Measurements from ENCODE around the gene AK3. TPM values are rescaled to one million over a fixed set of nuclear protein-coding genes. Genes with fewer than 3 reads are reported as not detected.

The AK3 gene
- polyA plus RNA-seq, 3 donors: 3.7 to 14.5 (median 13.8) TPM

DNA sequence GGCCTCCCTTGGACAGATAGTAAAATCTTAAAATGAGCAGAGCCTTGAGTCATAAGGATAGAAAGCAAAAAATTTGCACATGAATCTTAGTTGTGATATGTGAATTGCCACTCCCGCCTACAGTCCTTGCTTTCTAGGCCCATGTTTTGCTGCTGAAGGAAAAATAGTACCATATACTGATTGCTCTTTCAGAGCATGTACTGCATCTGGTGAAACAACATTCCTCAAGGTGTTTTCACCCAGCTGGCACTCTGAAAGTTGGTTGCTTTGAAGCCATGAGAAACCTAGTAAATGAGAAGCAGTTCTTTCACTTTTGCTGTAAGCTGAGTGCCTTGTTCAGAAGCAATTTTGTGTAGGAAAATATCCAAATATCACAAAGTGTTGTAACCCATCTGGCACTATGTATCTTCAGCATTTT lies 51.3 kb downstream of the AK3 start:
- no peaks in the 10 kb centered on the region for H3K27me3 Mint-ChIP-seq (ENCODE audit: low read depth in 3 of 3)

DNA sequence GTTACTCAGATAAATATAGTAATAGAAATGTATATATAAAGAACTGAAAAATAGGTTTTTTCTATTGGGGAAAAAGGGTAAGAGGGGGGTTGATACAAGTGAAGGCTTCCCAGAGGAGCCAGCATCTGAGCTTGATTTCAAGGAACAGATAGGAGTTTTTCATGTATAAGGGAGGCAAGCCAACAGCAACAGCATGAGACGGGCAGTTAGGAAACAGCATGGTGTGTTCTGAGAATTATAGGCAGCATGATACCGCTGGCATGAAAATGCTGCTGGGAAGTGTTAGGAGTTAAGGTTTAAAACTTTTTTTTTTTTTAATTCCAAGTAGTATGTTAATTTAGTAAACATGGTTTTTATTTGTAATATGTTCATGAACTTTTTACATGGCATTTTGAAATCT lies 52.0 kb downstream of the AK3 start:
- no peak overlapping the region for H3K4me3 Mint-ChIP-seq
- Histone ChIP-seq H4K20me1 (ENCODE audit: insufficient read depth, low read length) (no peaks in the 10 kb centered on the region), H2AFZ (ENCODE audit: insufficient read depth, low read depth, low read length, poor library complexity, severe bottlenecking) (no peak overlapping the region), H3K9ac (ENCODE audit: insufficient read depth, low read length, poor library complexity, severe bottlenecking) (no peak overlapping the region), H3K4me1 (ENCODE audit: control insufficient read depth in 1 of 2, insufficient read depth in 2 of 2, low read length in 2 of 2) (no peaks in the 10 kb centered on the region), H3K27ac (ENCODE audit: low read depth in 1 of 2, low read length in 2 of 2) (no peak overlapping the region), H3K4me3 (replicated peaks in 1 of 3; ENCODE audit: low read depth in 2 of 3, low read length in 3 of 3) (no peak overlapping the region), H3K4me2 (replicated peaks; ENCODE audit: extremely low read depth, low read length, poor library complexity, severe bottlenecking) (no peak overlapping the region), H3K27me3 (ENCODE audit: control insufficient read depth in 2 of 2, insufficient read depth in 2 of 2, low read length in 2 of 2) (no peaks in the 10 kb centered on the region), H3K79me2 (ENCODE audit: insufficient read depth, low read length) (peaks cover 5% of the 10 kb centered on the region), H3K9me3 (replicated peaks in 1 of 2; ENCODE audit: control insufficient read depth in 1 of 2, insufficient read depth in 1 of 2, low read length in 2 of 2) (no peaks in the 10 kb centered on the region), H3K36me3 (replicated peaks in 1 of 2; ENCODE audit: control insufficient read depth in 1 of 2, insufficient read depth in 2 of 2, low read length in 2 of 2) (peaks cover 54 to 74% of the 10 kb centered on the region in 2 donors)
- no peaks in the 10 kb centered on the region for H3K4me1 Mint-ChIP-seq
- intact Hi-C loops (cut with micrococcal nuclease): no loop called here
- no peak for DNase-seq
- H3K9me3 Mint-ChIP-seq: no peaks in the 10 kb centered on the region
- H3K27me3 Mint-ChIP-seq (ENCODE audit: low read depth in 3 of 3): no peaks in the 10 kb centered on the region
- 71% methylated on average over 1 of the region's 2 CpGs for WGBS (ENCODE audit: insufficient coverage)
- H3K27ac Mint-ChIP-seq: peak overlapping the region in 2 of 7 donors; percentile 40 to 71
- peaks cover 49 to 64% of the 10 kb centered on the region in 2 donors for H3K36me3 Mint-ChIP-seq
- TF ChIP-seq, protein P1, sequence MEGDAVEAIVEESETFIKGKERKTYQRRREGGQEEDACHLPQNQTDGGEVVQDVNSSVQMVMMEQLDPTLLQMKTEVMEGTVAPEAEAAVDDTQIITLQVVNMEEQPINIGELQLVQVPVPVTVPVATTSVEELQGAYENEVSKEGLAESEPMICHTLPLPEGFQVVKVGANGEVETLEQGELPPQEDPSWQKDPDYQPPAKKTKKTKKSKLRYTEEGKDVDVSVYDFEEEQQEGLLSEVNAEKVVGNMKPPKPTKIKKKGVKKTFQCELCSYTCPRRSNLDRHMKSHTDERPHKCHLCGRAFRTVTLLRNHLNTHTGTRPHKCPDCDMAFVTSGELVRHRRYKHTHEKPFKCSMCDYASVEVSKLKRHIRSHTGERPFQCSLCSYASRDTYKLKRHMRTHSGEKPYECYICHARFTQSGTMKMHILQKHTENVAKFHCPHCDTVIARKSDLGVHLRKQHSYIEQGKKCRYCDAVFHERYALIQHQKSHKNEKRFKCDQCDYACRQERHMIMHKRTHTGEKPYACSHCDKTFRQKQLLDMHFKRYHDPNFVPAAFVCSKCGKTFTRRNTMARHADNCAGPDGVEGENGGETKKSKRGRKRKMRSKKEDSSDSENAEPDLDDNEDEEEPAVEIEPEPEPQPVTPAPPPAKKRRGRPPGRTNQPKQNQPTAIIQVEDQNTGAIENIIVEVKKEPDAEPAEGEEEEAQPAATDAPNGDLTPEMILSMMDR (IDR thresholded peaks at IDR 0.05): no peak

More for the DNA sequence above, 51.3 kb downstream of the AK3 start:
- TF ChIP-seq, protein P1 (IDR thresholded peaks at IDR 0.05): no peak
- H3K27ac ChIP-seq (ENCODE audit: low read depth in 1 of 2, low read length in 2 of 2): no peak overlapping the region
- H3K4me3 ChIP-seq (replicated peaks in 1 of 3; ENCODE audit: low read depth in 2 of 3, low read length in 3 of 3): no peak overlapping the region
- no peak overlapping the region for H3K4me3 Mint-ChIP-seq
- no peak overlapping the region for H2AFZ ChIP-seq (ENCODE audit: insufficient read depth, low read depth, low read length, poor library complexity, severe bottlenecking)
- no peaks in the 10 kb centered on the region for H3K9me3 ChIP-seq (replicated peaks in 1 of 2; ENCODE audit: control insufficient read depth in 1 of 2, insufficient read depth in 1 of 2, low read length in 2 of 2)
- no peaks in the 10 kb centered on the region for H3K27me3 ChIP-seq (ENCODE audit: control insufficient read depth in 2 of 2, insufficient read depth in 2 of 2, low read length in 2 of 2)
- H3K4me2 ChIP-seq (replicated peaks; ENCODE audit: extremely low read depth, low read length, poor library complexity, severe bottlenecking): no peak overlapping the region
- H3K27ac Mint-ChIP-seq: no peak overlapping the region
- 100% methylated on average over 1 of the region's 1 CpG for WGBS (ENCODE audit: insufficient coverage)
- no peak for DNase-seq
- H3K9ac ChIP-seq (ENCODE audit: insufficient read depth, low read length, poor library complexity, severe bottlenecking): no peak overlapping the region
- peaks cover 58 to 80% of the 10 kb centered on the region in 2 donors for H3K36me3 ChIP-seq (replicated peaks in 1 of 2; ENCODE audit: control insufficient read depth in 1 of 2, insufficient read depth in 2 of 2, low read length in 2 of 2)
- peaks cover 5% of the 10 kb centered on the region for H3K79me2 ChIP-seq (ENCODE audit: insufficient read depth, low read length)
- no peaks in the 10 kb centered on the region for H3K4me1 ChIP-seq (ENCODE audit: control insufficient read depth in 1 of 2, insufficient read depth in 2 of 2, low read length in 2 of 2)
- intact Hi-C loops (cut with micrococcal nuclease): no loop called here
- H3K4me1 Mint-ChIP-seq: no peaks in the 10 kb centered on the region
- H3K9me3 Mint-ChIP-seq: no peaks in the 10 kb centered on the region
- peaks cover 54 to 70% of the 10 kb centered on the region in 2 donors for H3K36me3 Mint-ChIP-seq
- no peaks in the 10 kb centered on the region for H4K20me1 ChIP-seq (ENCODE audit: insufficient read depth, low read length)
